HCT116 (cell line): ENCODE measurements around the gene ACBD4. TPM values are rescaled to one million over a fixed set of nuclear protein-coding genes. Genes with fewer than 3 reads are reported as not detected.

Experiments used
- microRNA-seq: library from miRNA; unstranded; fragments of <30 nt; microRNA quantifications from one replicate; pipeline ENCODE4, GENCODE V29; 2016; ENCODE audit warnings: borderline number of aligned reads
- total RNA-seq: library from RNA; stranded (reverse); gene quantifications from one replicate; pipeline ENCODE4 v1.2.1, GENCODE V29; 2021; ENCODE audit not compliant: unreplicated experiment

Gene ACBD4
- total RNA-seq, 1 experiment from 2014 or later, result 13.6 TPM

Small RNA genes lying within 50 kb of the gene (microRNA-seq; reads per million reads assigned to microRNA genes)
- gene MIR6784, result not detected

Other genes starting within 250 kb of the ACBD4 start
- gene EFTUD2, start 236.2 kb upstream of the ACBD4 start, total RNA-seq, result 150 TPM
- not detected for gene GFAP, start 220.2 kb upstream of the ACBD4 start, total RNA-seq
- gene KIF18B, start 187.9 kb upstream of the ACBD4 start, total RNA-seq, result 76.4 TPM
- gene C1QL1, start 167.4 kb upstream of the ACBD4 start, total RNA-seq, result 3.5 TPM
- 31.9 TPM for gene DCAKD, start 84.1 kb upstream of the ACBD4 start, total RNA-seq
- 173 TPM for gene NMT1, start 74.4 kb upstream of the ACBD4 start, total RNA-seq
- 197 TPM for gene PLCD3, start 3.2 kb upstream of the ACBD4 start, total RNA-seq
- 58.0 TPM for gene HEXIM1, start 12.8 kb downstream of the ACBD4 start, total RNA-seq
- 13.5 TPM for gene HEXIM2, start 26.2 kb downstream of the ACBD4 start, total RNA-seq
- gene FMNL1, start 86.2 kb downstream of the ACBD4 start, total RNA-seq, result 8.2 TPM
- 0.15 TPM for gene SPATA32, start 126.4 kb downstream of the ACBD4 start, total RNA-seq
- gene MAP3K14, start 181.3 kb downstream of the ACBD4 start, total RNA-seq, result 16.4 TPM